ENCODE data around the gene WASHC4.

Gene WASHC4

GRCh38 chr12:105212438-105212837 is 104.9 kb downstream of the WASHC4 start:
- POLR2A ChIA-PET, result no interaction called here
- DNase-seq (ENCODE audit: extremely low spot score), result no peak
- CTCF ChIA-PET, result no interaction called here
- TF ChIP-seq L3MBTL2 (conservative IDR thresholded peaks at IDR 0.05), result no peak
- no peak for TF ChIP-seq ARNT (IDR thresholded peaks at IDR 0.05)
- TF ChIP-seq ELF4 (IDR thresholded peaks at IDR 0.05), result no peak
- no peak for TF ChIP-seq ZNF384 (IDR thresholded peaks at IDR 0.05)
- no peak for TF ChIP-seq CTBP1 (IDR thresholded peaks at IDR 0.05; ENCODE audit: borderline replicate concordance)
- TF ChIP-seq BHLHE40 (IDR thresholded peaks at IDR 0.05; ENCODE audit: borderline replicate concordance), result no peak
- no peak for TF ChIP-seq NFRKB (IDR thresholded peaks at IDR 0.05)
- TF ChIP-seq LEF1 (IDR thresholded peaks at IDR 0.05; ENCODE audit: borderline replicate concordance), result no peak
- TF ChIP-seq, protein P1, sequence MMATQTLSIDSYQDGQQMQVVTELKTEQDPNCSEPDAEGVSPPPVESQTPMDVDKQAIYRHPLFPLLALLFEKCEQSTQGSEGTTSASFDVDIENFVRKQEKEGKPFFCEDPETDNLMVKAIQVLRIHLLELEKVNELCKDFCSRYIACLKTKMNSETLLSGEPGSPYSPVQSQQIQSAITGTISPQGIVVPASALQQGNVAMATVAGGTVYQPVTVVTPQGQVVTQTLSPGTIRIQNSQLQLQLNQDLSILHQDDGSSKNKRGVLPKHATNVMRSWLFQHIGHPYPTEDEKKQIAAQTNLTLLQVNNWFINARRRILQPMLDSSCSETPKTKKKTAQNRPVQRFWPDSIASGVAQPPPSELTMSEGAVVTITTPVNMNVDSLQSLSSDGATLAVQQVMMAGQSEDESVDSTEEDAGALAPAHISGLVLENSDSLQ (IDR thresholded peaks at IDR 0.05), result no peak
- no peak for TF ChIP-seq FOXA1 (IDR thresholded peaks at IDR 0.05)
- no peak for TF ChIP-seq HDGF (IDR thresholded peaks at IDR 0.05; ENCODE audit: borderline replicate concordance)
- no peak for TF ChIP-seq TARDBP (IDR thresholded peaks at IDR 0.05)
- TF ChIP-seq SUZ12 (IDR thresholded peaks at IDR 0.05), result no peak
- no peak for TF ChIP-seq FOXK2 (IDR thresholded peaks at IDR 0.05)
- no peak for TF ChIP-seq FOXM1 (IDR thresholded peaks at IDR 0.05; ENCODE audit: borderline replicate concordance)
- no peak for TF ChIP-seq SP1 (IDR thresholded peaks at IDR 0.05)

DNA sequence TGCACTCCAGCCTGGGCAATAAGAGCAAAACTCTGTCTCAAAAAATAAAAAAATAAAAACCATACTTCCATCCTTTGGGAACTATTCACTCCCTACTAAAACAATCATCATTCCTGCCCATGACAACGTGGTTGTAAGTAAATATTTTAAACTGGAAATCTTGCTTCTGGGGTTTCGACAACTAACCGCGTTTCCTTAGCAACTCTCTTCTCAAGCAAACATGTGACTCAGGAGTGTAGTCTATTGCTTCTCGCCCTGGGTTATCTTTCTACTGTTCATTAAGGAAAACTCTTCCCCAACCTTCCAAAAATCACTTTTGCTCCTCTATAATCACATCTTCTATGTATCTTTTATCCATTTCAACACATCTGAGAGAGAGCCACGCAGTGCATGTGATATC is 106.6 kb downstream of the WASHC4 start:
- ChIA-PET CTCF (no interaction called here), POLR2A (no interaction called here)
- DNase-seq (ENCODE audit: extremely low spot score), result no peak
- TF ChIP-seq BHLHE40 (IDR thresholded peaks at IDR 0.05; ENCODE audit: borderline replicate concordance) (no peak), TARDBP (IDR thresholded peaks at IDR 0.05) (no peak), LEF1 (IDR thresholded peaks at IDR 0.05; ENCODE audit: borderline replicate concordance) (no peak), HDGF (IDR thresholded peaks at IDR 0.05; ENCODE audit: borderline replicate concordance) (no peak), L3MBTL2 (conservative IDR thresholded peaks at IDR 0.05) (no peak), FOXK2 (IDR thresholded peaks at IDR 0.05) (no peak), NFRKB (IDR thresholded peaks at IDR 0.05) (no peak), CTBP1 (IDR thresholded peaks at IDR 0.05; ENCODE audit: borderline replicate concordance) (no peak), FOXA1 (IDR thresholded peaks at IDR 0.05) (no peak), ZNF384 (IDR thresholded peaks at IDR 0.05) (no peak), FOXM1 (IDR thresholded peaks at IDR 0.05; ENCODE audit: borderline replicate concordance) (no peak), SUZ12 (IDR thresholded peaks at IDR 0.05) (no peak), ELF4 (IDR thresholded peaks at IDR 0.05) (no peak), ARNT (IDR thresholded peaks at IDR 0.05) (no peak)
- TF ChIP-seq, protein P1 (IDR thresholded peaks at IDR 0.05), result no peak

DNA sequence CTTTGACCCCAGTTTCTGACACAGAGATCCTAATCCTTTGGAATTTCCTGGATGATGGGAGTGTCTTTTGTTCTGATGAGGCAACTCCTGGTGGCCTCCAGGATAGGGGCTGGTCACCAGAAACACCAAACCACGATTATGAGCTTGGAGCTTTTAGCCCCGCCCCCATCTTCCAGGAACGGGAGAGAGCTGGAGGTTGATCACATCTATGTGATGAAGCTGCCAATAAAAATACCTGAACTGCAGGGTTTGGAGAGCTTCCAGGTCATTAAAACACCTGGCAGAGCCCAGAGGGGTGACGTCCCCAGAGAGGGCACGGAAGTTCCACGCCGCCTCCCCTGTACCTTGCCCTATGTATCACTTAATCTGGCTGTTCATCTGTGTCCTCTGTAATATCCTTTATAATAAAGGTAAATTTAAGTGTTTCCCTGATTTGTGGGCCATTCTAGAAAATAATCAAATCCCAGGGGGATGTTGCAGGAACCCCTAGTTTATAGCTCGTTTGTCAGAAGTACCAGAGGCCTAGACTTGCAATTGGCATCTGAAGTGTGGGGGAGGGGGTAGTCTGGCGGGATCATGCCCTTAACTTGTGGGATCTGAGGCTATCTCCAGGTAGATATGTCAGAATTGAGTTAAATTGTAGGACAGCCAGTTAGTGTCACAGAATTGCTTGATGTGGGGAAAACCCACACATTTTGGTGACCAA is 107.3 kb downstream of the WASHC4 start:
- TF ChIP-seq ARNT (IDR thresholded peaks at IDR 0.05) (no peak), HDGF (IDR thresholded peaks at IDR 0.05; ENCODE audit: borderline replicate concordance) (no peak), TARDBP (IDR thresholded peaks at IDR 0.05) (no peak), ELF4 (IDR thresholded peaks at IDR 0.05) (no peak), BHLHE40 (IDR thresholded peaks at IDR 0.05; ENCODE audit: borderline replicate concordance) (no peak), L3MBTL2 (conservative IDR thresholded peaks at IDR 0.05) (no peak), SP1 (IDR thresholded peaks at IDR 0.05) (no peak), NFRKB (IDR thresholded peaks at IDR 0.05) (no peak), ZNF384 (IDR thresholded peaks at IDR 0.05) (no peak), FOXK2 (IDR thresholded peaks at IDR 0.05) (no peak), FOXA1 (IDR thresholded peaks at IDR 0.05) (no peak), FOXM1 (IDR thresholded peaks at IDR 0.05; ENCODE audit: borderline replicate concordance) (no peak), CTBP1 (IDR thresholded peaks at IDR 0.05; ENCODE audit: borderline replicate concordance) (no peak), SUZ12 (IDR thresholded peaks at IDR 0.05) (no peak)
- TF ChIP-seq, protein P1 (IDR thresholded peaks at IDR 0.05), result no peak
- no peak for DNase-seq (ENCODE audit: extremely low spot score)
- CTCF ChIA-PET, result no interaction called here
- POLR2A ChIA-PET, result no interaction called here

DNA sequence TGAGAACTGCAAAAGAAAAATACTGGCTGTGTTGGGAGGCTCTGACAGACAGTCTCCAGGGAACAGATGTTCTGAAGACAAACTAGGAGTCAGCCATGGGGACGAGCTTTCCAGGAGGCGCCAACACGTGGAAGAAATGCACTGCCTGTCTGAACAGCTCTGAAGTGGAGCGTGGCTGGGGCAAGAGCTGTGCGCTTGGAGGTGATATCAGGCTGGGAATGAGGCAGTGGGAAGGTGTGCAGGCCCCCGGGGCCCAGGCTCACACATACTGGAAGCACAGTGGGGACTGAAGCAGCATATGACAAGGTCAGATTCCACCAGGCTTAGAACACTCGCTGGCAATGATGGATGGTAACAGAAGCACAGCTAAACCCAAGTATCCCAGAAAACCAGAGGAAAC is 110.9 kb downstream of the WASHC4 start:
- ChIA-PET POLR2A (interaction anchor here (1.8 kb wide), 1 partner anchor 18 kb away, joined by 9 read pairs; the partner anchor contains the start of gene APPL2), CTCF (no interaction called here)
- TF ChIP-seq SP1 (IDR thresholded peaks at IDR 0.05) (no peak), HDGF (IDR thresholded peaks at IDR 0.05; ENCODE audit: borderline replicate concordance) (no peak), LEF1 (IDR thresholded peaks at IDR 0.05; ENCODE audit: borderline replicate concordance) (no peak)
- no peak for DNase-seq (ENCODE audit: extremely low spot score)

Data from HEK293T (cell line).